Lung (tissue), 16 donors: Measurements from ENCODE around the gene MAP2K7. TPM values are rescaled to one million over a fixed set of nuclear protein-coding genes. Genes with fewer than 3 reads are reported as not detected.
A peak's percentile ranks its signal among the peaks of the same experiment; 100 is the strongest.

ENCODE experiments used
- ATAC-seq: fragments of 200-7000 bp; cut with Tn5 transposase; one replicate; pipeline ENCODE4 v1.9.1; 2020; ENCODE audit warnings: moderate number of reproducible peaks; ENCODE audit not compliant: insufficient read depth, low FRiP score
- DNase-seq, 3 donors: peaks; one replicate each; pipeline ENCODE4 v3.0.0-alpha.2; 2013 to 2017
- H3K27ac ChIP-seq, 2 donors: one replicate each; pipeline ENCODE4 v1.5.1; 2013; ENCODE audit warnings: mild to moderate bottlenecking in 2 of 2, moderate library complexity in 2 of 2, control low read depth in 1 of 2, inconsistent platforms in 1 of 2, low read depth in 1 of 2, low read length in 1 of 2
- H3K27me3 ChIP-seq, 3 donors: one replicate each; pipeline ENCODE4 v1.5.1; 2013; ENCODE audit warnings: low read length in 2 of 3; ENCODE audit not compliant: control insufficient read depth in 3 of 3, insufficient read depth in 3 of 3
- H3K36me3 ChIP-seq, 4 donors: one replicate each; pipeline ENCODE4 v1.5.1; 2013; ENCODE audit warnings: low read length in 4 of 4, mild to moderate bottlenecking in 1 of 4, moderate library complexity in 1 of 4; ENCODE audit not compliant: control insufficient read depth in 4 of 4, insufficient read depth in 4 of 4
- H3K4me1 ChIP-seq, 5 donors: one replicate each; pipeline ENCODE4 v1.5.1; 2013; ENCODE audit warnings: low read length in 5 of 5, mild to moderate bottlenecking in 2 of 5, moderate library complexity in 1 of 5; ENCODE audit not compliant: control insufficient read depth in 5 of 5, insufficient read depth in 5 of 5
- H3K4me3 ChIP-seq: one replicate; pipeline ENCODE4 v1.5.1; 2013; ENCODE audit warnings: mild to moderate bottlenecking, control low read depth, moderate library complexity
- H3K9ac ChIP-seq, 2 donors: one replicate each; pipeline ENCODE4 v1.5.1; 2013; ENCODE audit warnings: low read length in 2 of 2, control low read depth in 1 of 2; ENCODE audit not compliant: insufficient read depth in 1 of 2
- H3K9me3 ChIP-seq, 4 donors: one replicate each; pipeline ENCODE4 v1.5.1; 2013; ENCODE audit warnings: low read length in 3 of 4, mild to moderate bottlenecking in 1 of 4, moderate library complexity in 1 of 4; ENCODE audit not compliant: control insufficient read depth in 4 of 4, insufficient read depth in 3 of 4
- CTCF ChIP-seq: IDR thresholded peaks from 2 replicates; pipeline ENCODE4 v1.5.1; 2012; ENCODE audit warnings: mild to moderate bottlenecking; ENCODE audit errors: control extremely low read depth, extremely low read depth
- whole genome bisulfite sequencing, 2 donors: extraction: QIAGEN DNeasy Blood & Tissue Kit; methylation state at CpG; one replicate each; pipeline ENCODE4 v1.1.7; 2013; 5-methylcytosine and 5-hydroxymethylcytosine counted together
- long read RNA-seq, 5 donors: transcript quantifications; one replicate each; lab custom pipeline, GENCODE V29; 2026
- polyA plus RNA-seq, 2 donors: library from polyadenylated mRNA; stranded (reverse); fragments of 200-250 nt; gene quantifications; one replicate each; pipeline ENCODE4 v1.2.1, GENCODE V29; 2013
- total RNA-seq, 2 donors: library from RNA; depleted of rRNA in 1 of 2; stranded (reverse); fragments of >200 nt in 1 of 2; gene quantifications; one replicate each; pipeline ENCODE4 v1.2.1, GENCODE V29; 2014 to 2021
- donor health status: control.
- donor health status: control.
- donor health status: Bipolar disorder and iron deficiency.
- donor health status: healthy.
- donor health status: DM: yes; HTN: yes; CAD: no.

The MAP2K7 gene
- 10 to 100 TPM; 17.8 to 28.7 TPM for total RNA-seq
- polyA plus RNA-seq = 10 to 100 TPM; 18.1 to 41.7 TPM
- long read RNA-seq, donor 1, transcript MAP2K7-201 (11 exons, 3,361 nt) = major isoform, 5 of 7 reads
- long read RNA-seq, donor 1, partial matches to known transcripts = 0 of 7 reads
- long read RNA-seq, donor 1, other reads (novel, unspliced or antisense) = 0 of 7 reads
- long read RNA-seq, donor 2, partial matches to known transcripts = 0 of 2 reads
- long read RNA-seq, donor 2, other reads (novel, unspliced or antisense) = 0 of 2 reads
- long read RNA-seq, donor 3, partial matches to known transcripts = 0 of 2 reads
- long read RNA-seq, donor 3, other reads (novel, unspliced or antisense) = 0 of 2 reads
- long read RNA-seq, donor 4, partial matches to known transcripts = 0 of 4 reads
- long read RNA-seq, donor 4, other reads (novel, unspliced or antisense) = 0 of 4 reads
- long read RNA-seq, donor 5, partial matches to known transcripts = 0 of 5 reads
- long read RNA-seq, donor 5, other reads (novel, unspliced or antisense) = 0 of 5 reads

- peak; percentile 92 for ATAC-seq
- H3K4me1 ChIP-seq = peaks cover 0 to 22% (median 6%) of the 10 kb centered on the region in 5 donors
Observed at GRCh38 chr19:7903244-7904073, at the start of gene MAP2K7. Gene MAP2K7 (plus strand): TSS chr19:7903877. CDS start chr19:7903945, 68 bp downstream.

GRCh38 chr19:7855426-7856108, 48.1 kb upstream of the MAP2K7 start:
- TF ChIP-seq CTCF = no peak
- no peak overlapping the region for H3K9ac ChIP-seq
- H3K4me3 ChIP-seq = no peak overlapping the region
- H3K9me3 ChIP-seq = no peaks in the 10 kb centered on the region
- no peak overlapping the region for H3K27ac ChIP-seq
- H3K27me3 ChIP-seq = no peaks in the 10 kb centered on the region
- no peak for ATAC-seq
- H3K4me1 ChIP-seq = peaks cover 0 to 6% (median 2%) of the 10 kb centered on the region in 5 donors
- no peak for DNase-seq
- 92 to 96% methylated on average over 26 of the region's 26 CpGs for WGBS, 2 donors
- peaks cover 0 to 7% (median 2%) of the 10 kb centered on the region in 4 donors for H3K36me3 ChIP-seq

More at GRCh38 chr19:7903244-7904073, at the start of gene MAP2K7:
- peak; percentile 100 for DNase-seq
- no peaks in the 10 kb centered on the region for H3K27me3 ChIP-seq
- H3K4me3 ChIP-seq = peak within 1 kb of the TSS; percentile 74
- peaks cover 0 to under 1% (median 0%) of the 10 kb centered on the region in 4 donors for H3K9me3 ChIP-seq
- H3K27ac ChIP-seq = peak within 1 kb of the TSS; percentile 89 to 94
- peak; percentile 64 for TF ChIP-seq CTCF
- 0% methylated on average over 62 to 89 of the region's 89 CpGs for WGBS, 2 donors
- H3K9ac ChIP-seq = peak within 1 kb of the TSS; percentile 72 to 75
- H3K36me3 ChIP-seq = peaks cover 0 to 11% (median 2%) of the 10 kb centered on the region in 4 donors

GRCh38 chr19:7856109-7856591, 47.5 kb upstream of the MAP2K7 start:
- DNase-seq (no peak), ATAC-seq (no peak)
- Histone ChIP-seq H3K9ac (no peak overlapping the region), H3K27ac (no peak overlapping the region), H3K36me3 (peaks cover 0 to 7% (median 2%) of the 10 kb centered on the region in 4 donors), H3K4me1 (peaks cover 0 to 10% (median 2%) of the 10 kb centered on the region in 5 donors), H3K4me3 (no peak overlapping the region), H3K9me3 (no peaks in the 10 kb centered on the region), H3K27me3 (no peaks in the 10 kb centered on the region)
- TF ChIP-seq CTCF = no peak
- WGBS, 2 donors = 91 to 92% methylated on average over 16 of the region's 16 CpGs
